ENCODE measurements around the gene SLC4A8.

GRCh38 chr12:51383269-51383905 is 41.2 kb upstream of the SLC4A8 start:
- TF ChIP-seq CTCF (IDR thresholded peaks at IDR 0.05) (no peak), POLR2AphosphoS5 (IDR thresholded peaks at IDR 0.05) (no peak), POLR2A (IDR thresholded peaks at IDR 0.05; ENCODE audit: low read depth) (no peak)
